Midbrain (tissue), 1 donor: ENCODE data around the gene KLF4.
"Not testable (repeated sequence)": the region's sequence is repeated elsewhere in the genome, so short reads cannot be mapped to it uniquely, and the experiment has no call there.

Experiments used
- DNase-seq: peaks from one replicate; lab custom pipeline; 2025; lab: John Stamatoyannopoulos, UW

KLF4 gene

DNA sequence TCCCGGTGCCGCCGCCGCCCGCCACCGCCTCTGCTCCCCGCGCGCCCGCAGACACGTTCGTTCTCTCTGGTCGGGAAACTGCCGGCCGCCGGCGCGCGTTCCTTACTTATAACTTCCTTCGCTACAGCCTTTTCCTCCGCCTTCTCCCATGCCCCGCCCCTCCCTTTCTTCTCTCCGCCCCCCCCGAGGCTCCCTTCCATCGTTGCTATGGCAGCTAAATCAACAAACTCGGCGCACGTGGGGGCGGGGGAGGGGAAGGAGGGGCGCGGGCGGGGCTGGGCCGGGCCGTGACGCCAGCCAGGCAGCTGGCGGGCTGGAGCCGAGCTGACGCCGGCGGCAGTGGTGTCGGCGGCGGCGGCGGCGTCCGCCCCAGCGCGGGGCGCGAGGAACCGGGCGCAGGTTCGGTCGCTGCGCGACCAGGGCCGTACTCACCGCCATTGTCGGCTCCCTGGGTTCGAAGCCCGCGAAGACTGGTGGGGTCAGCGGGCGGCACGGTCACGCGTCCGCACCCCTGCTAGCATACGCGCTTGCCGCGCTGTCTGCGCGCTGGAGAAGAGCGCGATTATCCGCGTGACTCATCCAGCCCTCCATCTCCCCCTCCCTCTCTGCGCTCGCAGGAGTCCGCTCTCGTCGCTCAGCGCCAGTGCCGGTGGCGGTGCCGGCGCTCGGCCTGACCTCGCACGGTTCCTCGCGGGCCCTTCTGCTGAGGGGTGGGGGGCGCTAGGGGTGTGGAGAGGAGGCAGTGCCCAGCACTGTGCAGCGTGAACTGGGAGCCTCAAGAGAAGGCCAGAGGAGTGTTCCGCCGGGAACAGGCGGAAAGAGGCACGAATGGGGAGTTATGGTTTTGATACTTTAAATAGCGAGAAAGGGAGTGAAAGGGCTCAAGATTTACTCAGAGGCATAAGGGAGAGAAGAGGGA, at the start of gene KLF4:
Gene KLF4 (minus strand): TSS at position 83 of the 919 bp plus-strand sequence. CDS start 597 bp downstream, outside the sequence.
- DNase-seq, result peak; percentile 85

GRCh38 chr9:107536462-107536861, 46.9 kb upstream of the KLF4 start:
- DNase-seq, result no peak

- DNase-seq, result no peak
Observed at GRCh38 chr9:107534510-107535078, 45.0 kb upstream of the KLF4 start.

DNA sequence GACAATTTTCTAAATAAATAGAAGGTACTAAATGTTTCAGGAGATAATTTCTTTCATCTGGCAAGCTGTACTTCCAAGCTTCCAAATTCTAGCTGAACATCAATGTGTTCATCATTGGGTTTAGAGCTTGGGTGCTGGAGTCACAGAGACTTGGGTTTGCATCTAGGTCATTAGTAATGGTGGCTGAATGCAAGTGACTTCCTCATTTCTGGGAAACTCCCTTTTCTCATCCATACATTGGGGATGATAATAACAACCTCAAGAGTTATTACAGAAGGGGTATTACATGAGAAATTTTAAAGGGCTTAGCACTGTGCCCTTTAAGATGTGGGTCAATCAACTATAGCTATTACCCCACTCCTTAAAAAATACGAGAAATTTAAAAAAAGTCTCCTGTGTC, 41.1 kb upstream of the KLF4 start:
- DNase-seq, result no peak

DNA sequence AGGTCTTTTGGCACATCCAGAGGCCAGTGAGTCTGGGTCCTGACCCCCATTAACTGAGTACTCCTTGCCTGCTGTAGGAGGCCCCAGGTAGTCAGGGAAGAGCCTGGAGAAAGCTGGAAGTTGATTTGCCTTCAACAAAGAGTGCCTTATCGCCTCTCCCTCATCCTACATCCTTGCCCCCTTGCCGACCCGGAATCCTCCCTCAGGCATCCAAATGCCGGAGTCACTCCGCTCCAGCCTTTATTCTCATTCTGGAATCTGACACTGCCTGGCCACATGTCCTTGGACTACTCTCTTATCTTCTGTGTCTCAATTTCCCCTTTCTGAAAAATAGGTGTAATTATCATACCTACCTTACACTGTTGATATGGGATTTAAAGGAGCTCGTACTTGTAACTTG, 39.1 kb upstream of the KLF4 start:
- DNase-seq, result no peak

- no peak for DNase-seq
Observed at GRCh38 chr9:107523539-107523938, 34.0 kb upstream of the KLF4 start.

- no peak for DNase-seq
Observed at GRCh38 chr9:107520186-107520585, 30.6 kb upstream of the KLF4 start.

GRCh38 chr9:107518037-107518807, 28.7 kb upstream of the KLF4 start:
- DNase-seq, result no peak

DNA sequence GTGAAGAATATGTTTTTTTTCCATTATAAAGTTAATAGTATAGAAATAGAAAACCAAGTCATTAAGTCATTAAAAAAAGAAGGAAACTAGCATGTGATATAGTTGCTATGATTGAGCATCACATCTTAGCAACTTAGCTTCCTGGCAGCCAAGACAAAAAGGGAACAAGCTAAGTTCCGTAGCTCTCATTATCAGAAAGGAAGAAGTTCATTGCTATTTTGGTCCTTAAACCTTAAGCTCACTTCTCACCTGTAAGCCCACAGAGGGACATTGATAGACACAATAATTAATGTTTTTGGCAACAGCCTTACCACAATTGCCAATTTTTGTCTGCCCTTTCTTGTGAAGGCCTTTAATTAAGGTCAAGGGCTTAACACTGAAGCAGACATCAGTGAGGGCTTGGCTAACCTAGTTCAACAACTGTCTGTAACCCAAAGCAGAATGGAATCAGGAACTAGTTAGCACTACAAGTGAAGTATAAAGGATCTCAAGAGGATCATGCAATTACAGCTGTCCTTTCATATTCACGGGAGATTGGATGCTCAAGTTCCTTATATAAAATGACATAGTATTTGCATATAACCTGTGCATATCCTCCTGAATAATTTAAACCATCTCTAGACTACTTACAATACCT, 24.0 kb upstream of the KLF4 start:
- no peak for DNase-seq

DNA sequence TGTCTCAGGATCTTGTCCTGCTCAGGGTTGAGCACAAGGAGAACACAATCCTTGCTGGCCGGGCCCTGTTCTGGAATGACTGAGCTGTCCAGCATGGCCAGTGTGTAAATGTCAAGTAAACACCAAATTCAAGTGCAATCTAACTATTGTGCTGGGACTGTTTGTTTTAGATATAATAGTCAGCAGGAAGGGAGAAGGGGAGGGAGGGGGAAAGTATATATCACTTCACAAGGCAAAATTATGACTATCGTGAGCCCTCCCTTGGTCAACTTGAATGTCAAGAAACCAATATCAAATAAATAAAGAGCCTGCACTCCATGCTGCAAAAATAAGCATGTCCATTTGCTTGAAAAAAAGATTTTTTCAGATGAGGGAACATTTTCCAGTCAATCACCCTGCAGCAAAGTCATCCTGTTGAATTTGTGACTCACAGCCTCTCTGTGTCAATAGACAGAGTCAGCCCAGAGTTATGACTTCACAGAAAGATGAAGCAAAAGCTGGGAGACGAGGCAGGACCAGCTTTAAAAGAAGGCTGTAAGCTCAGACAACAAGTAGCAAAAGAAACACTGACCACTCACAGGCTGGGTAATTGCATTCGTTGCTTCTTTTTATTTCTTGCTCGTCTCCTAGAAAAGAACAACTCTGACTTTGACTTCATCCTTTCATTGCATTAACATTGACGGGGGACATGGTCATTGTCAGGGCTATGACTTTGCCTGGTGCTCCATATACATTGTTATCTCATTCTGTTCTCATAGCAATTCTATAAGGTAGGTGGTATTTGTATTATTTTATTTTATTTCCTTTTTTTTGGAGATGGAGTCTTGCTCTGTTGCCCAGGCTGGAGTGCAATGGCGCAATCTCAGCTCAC, 15.3 kb upstream of the KLF4 start:
- DNase-seq, result no peak

GRCh38 chr9:107502464-107502863, 12.9 kb upstream of the KLF4 start:
- DNase-seq, result no peak

DNA sequence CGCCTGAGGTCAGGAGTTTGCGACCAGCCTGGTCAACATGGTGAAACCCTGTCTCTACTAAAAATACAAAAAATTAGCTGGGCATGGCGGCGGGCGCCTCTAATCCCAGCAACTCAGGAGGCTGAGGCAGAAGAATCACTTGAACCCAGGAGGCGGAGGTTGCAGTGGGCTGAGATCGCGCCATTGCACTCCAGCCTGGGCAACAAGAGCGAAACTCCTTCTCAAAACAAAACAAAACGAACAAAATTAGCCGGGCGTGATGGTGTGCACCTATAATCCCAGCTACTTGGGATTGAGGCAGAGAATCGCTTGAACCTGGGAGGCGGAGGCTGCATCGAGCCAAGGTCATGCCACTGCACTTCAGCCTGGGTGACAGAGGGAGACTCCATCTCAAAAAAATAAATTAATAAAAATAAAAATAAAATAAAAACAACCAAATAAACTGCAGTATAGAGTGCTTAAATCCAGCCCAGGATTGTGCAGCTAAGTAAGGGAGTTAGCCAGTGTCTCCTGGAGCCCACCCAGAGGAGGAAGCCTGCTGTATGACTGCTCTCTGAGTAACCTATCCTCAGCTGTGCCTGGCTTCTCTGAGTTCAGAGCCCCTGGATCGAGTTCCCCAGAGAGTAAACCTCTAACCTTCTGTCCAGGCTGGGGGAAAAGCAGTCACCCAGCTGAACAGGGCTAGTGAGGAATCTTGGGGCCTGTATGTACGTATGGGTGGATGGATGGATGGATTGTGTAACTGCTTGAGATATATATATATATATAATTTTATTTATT, 11.0 kb upstream of the KLF4 start:
- DNase-seq, result not testable (repeated sequence)

GRCh38 chr9:107496976-107497375, 7.4 kb upstream of the KLF4 start:
- no peak for DNase-seq

DNA sequence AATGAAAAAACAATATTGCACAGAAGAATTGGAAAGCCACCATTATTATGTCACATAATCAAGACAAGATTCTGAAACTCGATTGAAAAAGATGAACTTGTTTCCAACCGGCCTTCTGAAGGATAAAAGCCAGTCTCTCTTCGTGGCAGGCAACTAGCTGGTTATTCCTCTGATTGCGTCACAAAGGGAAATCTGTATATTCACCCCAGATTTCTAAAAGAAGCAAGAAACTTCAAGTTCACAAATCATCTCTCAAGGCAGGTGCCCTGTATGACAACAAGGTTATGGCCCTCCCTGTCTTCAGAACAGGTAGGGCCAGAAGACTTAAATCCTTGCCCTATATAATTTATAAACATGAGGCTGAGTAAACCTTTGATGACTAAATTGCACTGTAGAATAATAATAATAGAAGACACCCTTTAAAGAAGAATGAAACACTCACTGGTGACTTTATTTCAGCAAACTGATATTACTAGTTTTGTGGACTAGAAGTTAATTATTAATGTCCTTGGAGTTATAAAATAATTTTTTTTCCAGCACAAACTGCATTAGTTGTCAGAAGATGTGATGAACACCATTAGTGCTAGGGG, 2.9 kb upstream of the KLF4 start:
- no peak for DNase-seq

- no peak for DNase-seq
Observed at GRCh38 chr9:107491081-107492053, 1.8 kb upstream of the KLF4 start.

GRCh38 chr9:107490606-107490970, 1.0 kb upstream of the KLF4 start:
- not testable (repeated sequence) for DNase-seq

- no peak for DNase-seq
Observed at GRCh38 chr9:107489144-107489673, 360 bp downstream of the KLF4 start.

GRCh38 chr9:107488375-107489143, 1.0 kb downstream of the KLF4 start:
- peak; percentile 22 for DNase-seq
